B cell (primary cell): Measurements from ENCODE around the gene MGAT1. TPM values are rescaled to one million over a fixed set of nuclear protein-coding genes. Genes with fewer than 3 reads are reported as not detected.
A peak's percentile ranks its signal among the peaks of the same experiment; 100 is the strongest.

Experiments used
- ATAC-seq: fragments of 200-7000 bp; cut with Tn5 transposase; one replicate; pipeline ENCODE4 v1.10.0; 2021; ENCODE audit warnings: low read depth, mild to moderate bottlenecking, moderate number of reproducible peaks, moderate library complexity
- CTCF ChIA-PET: fragments of 350-600 bp; sonication (Branson Sonifier 250); formaldehyde crosslinking; loops from one replicate; lab custom pipeline; 2021; ENCODE audit warnings: antibody characterized with exemption, inconsistent platforms; lab: Charles Lee
- POLR2A ChIA-PET: fragments of 350-600 bp; sonication (Branson Sonifier 250); formaldehyde crosslinking; loops from one replicate; lab custom pipeline; 2021; ENCODE audit warnings: antibody characterized with exemption; lab: Charles Lee
- DNase-seq: peaks from one replicate; pipeline ENCODE4 v3.0.0; 2013
- H2AFZ ChIP-seq: 2 replicates; pipeline ENCODE4 v1.6.1; 2012; ENCODE audit warnings: mild to moderate bottlenecking, low read depth, low read length; ENCODE audit not compliant: insufficient read depth, poor library complexity, severe bottlenecking
- H3K27ac ChIP-seq, 2 donors: 1 replicate in 1 of 2; 2 replicates in 1 of 2; pipeline ENCODE4 v1.5.1; 2012 to 2013; ENCODE audit warnings: low read length in 2 of 2, mild to moderate bottlenecking in 2 of 2, moderate library complexity in 1 of 2
- H3K27me3 ChIP-seq, 4 experiments: fragments of 200-600 bp in 1 of 4; sonication (generic) in 1 of 4; replicated peaks in 1 of 4; 1 replicate in 2 of 4; 2 replicates in 2 of 4; pipeline versions ENCODE4 v1.6.1 to v1.7.0; 2013 to 2016; ENCODE audit warnings: low read length in 3 of 4, mild to moderate bottlenecking in 2 of 4, mixed read lengths in 1 of 4, moderate library complexity in 1 of 4; ENCODE audit not compliant: insufficient read depth in 4 of 4, control insufficient read depth in 3 of 4; ENCODE audit errors: control extremely low read depth in 1 of 4
- H3K36me3 ChIP-seq, 2 experiments: replicated peaks in 1 of 2; 1 replicate in 1 of 2; 2 replicates in 1 of 2; pipeline versions ENCODE4 v1.6.1 to v1.7.1; 2013; ENCODE audit warnings: low read length in 1 of 2; ENCODE audit not compliant: insufficient read depth in 2 of 2, control insufficient read depth in 1 of 2; ENCODE audit errors: control extremely low read depth in 1 of 2, extremely low read depth in 1 of 2
- H3K4me1 ChIP-seq, 2 donors: fragments of 200-600 bp in 1 of 2; sonication (generic) in 1 of 2; 1 replicate in 1 of 2; 2 replicates in 1 of 2; pipeline versions ENCODE4 v1.5.1 to v1.6.1; 2013 to 2017; ENCODE audit warnings: low read length in 2 of 2; ENCODE audit not compliant: control insufficient read depth in 2 of 2, insufficient read depth in 2 of 2
- H3K4me2 ChIP-seq: replicated peaks from 2 replicates; pipeline ENCODE3; 2012; ENCODE audit warnings: mild to moderate bottlenecking, low read depth, low read length; ENCODE audit not compliant: poor library complexity, severe bottlenecking
- H3K4me3 ChIP-seq, 5 experiments: fragments of 200-600 bp in 1 of 5; sonication (generic) in 1 of 5; 1 replicate in 3 of 5; 2 replicates in 2 of 5; pipeline versions ENCODE4 v1.5.1 to v1.7.0; 2011 to 2016; ENCODE audit warnings: low read length in 4 of 5, mild to moderate bottlenecking in 4 of 5, low read depth in 2 of 5, control low read depth in 1 of 5, moderate library complexity in 1 of 5; ENCODE audit not compliant: insufficient read depth in 1 of 5; ENCODE audit errors: control extremely low read depth in 1 of 5, extremely low read depth in 1 of 5
- H3K79me2 ChIP-seq: fragments of 200-600 bp; sonication (generic); one replicate; pipeline ENCODE4 v1.6.0; 2016; ENCODE audit warnings: low read length; ENCODE audit not compliant: control insufficient read depth, insufficient read depth
- H3K9ac ChIP-seq: fragments of 200-600 bp; sonication (generic); 2 replicates; pipeline ENCODE4 v1.6.1; 2017; ENCODE audit warnings: mild to moderate bottlenecking, low read length, moderate library complexity
- H3K9me3 ChIP-seq, 3 donors: one replicate each; pipeline versions ENCODE4 v1.6.1 to v1.7.1; 2013; ENCODE audit warnings: low read length in 2 of 3; ENCODE audit not compliant: control insufficient read depth in 2 of 3, insufficient read depth in 1 of 3; ENCODE audit errors: control extremely low read depth in 1 of 3
- H4K20me1 ChIP-seq: 2 replicates; pipeline ENCODE4 v1.6.0; 2012; ENCODE audit warnings: mild to moderate bottlenecking, low read length; ENCODE audit not compliant: insufficient read depth, control insufficient read depth, poor library complexity, severe bottlenecking
- H3K27ac Mint-ChIP-seq: one replicate; pipeline ENCODE4 v1.8.0; 2021; ENCODE audit warnings: mixed read lengths
- H3K27me3 Mint-ChIP-seq: one replicate; pipeline ENCODE4 v1.8.0; 2021; ENCODE audit warnings: mixed read lengths
- H3K4me1 Mint-ChIP-seq: one replicate; pipeline ENCODE4 v1.8.0; 2021; ENCODE audit warnings: mixed read lengths
- H3K4me3 Mint-ChIP-seq: one replicate; pipeline ENCODE4 v1.8.0; 2021; ENCODE audit warnings: mixed read lengths
- H3K9me3 Mint-ChIP-seq: one replicate; pipeline ENCODE4 v1.8.0; 2022; ENCODE audit warnings: mixed read lengths; ENCODE audit not compliant: insufficient read depth
- CTCF ChIP-seq: fragments of 200-600 bp; IDR thresholded peaks from one replicate; pipeline ENCODE4 v1.8.0; 2022; ENCODE audit warnings: antibody characterized with exemption, mild to moderate bottlenecking
- EZH2 ChIP-seq: IDR thresholded peaks from 2 replicates; pipeline ENCODE4 v1.6.1; 2012; ENCODE audit warnings: borderline replicate concordance, low read depth, mild to moderate bottlenecking, moderate library complexity, low read length; ENCODE audit not compliant: insufficient read depth, poor library complexity, severe bottlenecking
- WGBS: methylation state at CpG from one replicate; pipeline ENCODE4 v1.1.5; 2013; ENCODE audit warnings: missing lambda C conversion rate; ENCODE audit not compliant: insufficient coverage; 5-methylcytosine and 5-hydroxymethylcytosine counted together
- intact Hi-C: fragments of 100-400 bp; cut with micrococcal nuclease; formaldehyde crosslinking; loops from one replicate; pipeline ENCODE4 v1.10.0; 2022
- polyA plus RNA-seq: library from polyadenylated mRNA; depleted of rRNA; stranded (reverse); fragments of >200 nt; gene quantifications from 2 replicates; pipeline ENCODE4 v1.2.3, GENCODE V29; 2012
- total RNA-seq, 2 donors: library from RNA; stranded (reverse); fragments of 120-200 nt in 1 of 2; gene quantifications; 1 replicate in 1 of 2; 2 replicates in 1 of 2; pipeline versions ENCODE4 v1.2.3 to v1.2.4, GENCODE V29; 2013 to 2022

The MGAT1 gene
- total and polyA plus RNA-seq, 2 donors (not counting 1 experiment from before 2014, with no cell fraction given): 81.2 to 140 TPM

DNA sequence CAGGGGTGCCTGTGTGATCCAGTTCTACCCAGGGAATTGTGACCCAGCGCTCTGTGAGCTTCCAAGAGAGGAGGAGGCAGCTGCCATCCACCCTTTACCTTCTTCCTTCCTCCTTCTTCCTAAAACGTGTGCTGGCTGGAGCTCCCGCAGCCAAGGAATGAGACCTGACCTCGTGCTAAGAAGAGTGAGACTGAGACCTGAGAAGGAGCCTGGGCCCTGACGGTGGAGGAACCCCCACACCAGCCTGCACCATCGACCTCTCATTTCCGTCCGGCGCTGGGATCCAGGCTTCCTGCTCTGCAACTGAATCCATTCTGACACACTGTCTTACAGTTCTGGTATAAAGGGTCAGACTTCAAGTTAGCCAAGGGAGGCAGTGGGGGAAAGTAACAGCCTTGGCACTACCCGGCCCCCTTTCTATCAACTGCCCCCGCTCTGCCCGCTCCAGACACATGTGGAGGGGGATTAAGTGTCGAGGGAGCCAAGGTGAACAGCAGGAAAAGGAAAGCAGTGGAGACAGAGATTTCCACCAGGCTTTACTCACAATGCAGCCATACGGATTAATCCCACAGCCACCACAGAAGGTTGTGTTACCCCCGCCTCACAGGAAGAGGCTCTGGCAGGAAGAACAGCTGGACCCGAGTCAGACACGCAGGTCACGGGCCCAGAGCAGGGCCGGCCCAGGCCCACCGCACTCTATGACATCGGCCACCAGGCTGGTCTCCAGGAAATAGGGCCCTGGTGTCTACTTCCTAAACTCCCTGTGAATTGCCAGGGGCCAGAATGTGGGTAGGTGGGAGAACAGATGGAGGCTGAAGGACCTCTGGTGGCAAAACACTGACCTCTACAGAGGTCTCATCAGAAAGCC is 15.8 kb downstream of the MGAT1 start:
- no peak overlapping the region for H3K4me3 Mint-ChIP-seq
- POLR2A ChIA-PET: interaction anchor here (1.0 kb wide), 1 partner anchor 24 kb away, joined by 3 read pairs; no protein-coding TSS in a partner anchor
- Histone ChIP-seq H3K4me2 (no peak overlapping the region), H3K27me3 (no peaks in the 10 kb centered on the region), H3K9me3 (no peaks in the 10 kb centered on the region), H4K20me1 (peaks cover 81% of the 10 kb centered on the region), H2AFZ (no peak overlapping the region), H3K79me2 (peaks cover 26% of the 10 kb centered on the region), H3K9ac (no peak overlapping the region), H3K4me1 (no peaks in the 10 kb centered on the region), H3K4me3 (no peak overlapping the region), H3K27ac (peak overlapping the region in 1 of 2 donors; percentile 19), H3K36me3 (peaks cover 5 to 29% of the 10 kb centered on the region in 2 experiments)
- peak overlapping the region; percentile 76 for H3K27ac Mint-ChIP-seq
- DNase-seq (no peak), ATAC-seq (no peak)
- CTCF ChIA-PET: interaction anchor here (0.8 to 3.3 kb wide), 8 partner anchors 8 to 381 kb away, joined by 3 to 22 read pairs (median 4); partner anchors contain the start of gene ZFP62
- no peaks in the 10 kb centered on the region for H3K9me3 Mint-ChIP-seq
- intact Hi-C loops: loop anchor here (10.0 kb wide), 1 partner anchor 268 kb away; no protein-coding TSS in a partner anchor
- 26% methylated on average over 13 of the region's 21 CpGs for WGBS
- no peaks in the 10 kb centered on the region for H3K27me3 Mint-ChIP-seq
- peaks cover 18% of the 10 kb centered on the region for H3K4me1 Mint-ChIP-seq
- TF ChIP-seq CTCF: no peak
- TF ChIP-seq EZH2: no peak

GRCh38 chr5:180785794-180786221 is 16.8 kb downstream of the MGAT1 start:
- intact Hi-C loops: loop anchor here (2.0 to 10.0 kb wide), 4 partner anchors 17 to 269 kb away; partner anchors contain the start of gene MGAT1
- Mint-ChIP-seq H3K27me3 (no peaks in the 10 kb centered on the region), H3K27ac (peak overlapping the region; percentile 76), H3K4me3 (no peak overlapping the region), H3K9me3 (no peaks in the 10 kb centered on the region), H3K4me1 (peaks cover 16% of the 10 kb centered on the region)
- H3K27ac ChIP-seq: no peak overlapping the region
- H4K20me1 ChIP-seq: peaks cover 71% of the 10 kb centered on the region
- H2AFZ ChIP-seq: no peak overlapping the region
- peaks cover 3 to 20% of the 10 kb centered on the region in 2 experiments for H3K36me3 ChIP-seq
- H3K27me3 ChIP-seq: no peaks in the 10 kb centered on the region
- no peaks in the 10 kb centered on the region for H3K4me1 ChIP-seq
- H3K9me3 ChIP-seq: no peaks in the 10 kb centered on the region
- TF ChIP-seq EZH2 (no peak), CTCF (no peak)
- H3K79me2 ChIP-seq: peaks cover 17% of the 10 kb centered on the region
- no peak overlapping the region for H3K4me3 ChIP-seq
- ATAC-seq: no peak
- H3K9ac ChIP-seq: no peak overlapping the region
- WGBS: 38% methylated on average over 4 of the region's 5 CpGs
- CTCF ChIA-PET: interaction anchor here (0.9 to 3.3 kb wide), 7 partner anchors 9 to 382 kb away, joined by 3 to 22 read pairs (median 3); no protein-coding TSS in a partner anchor
- no peak for DNase-seq
- POLR2A ChIA-PET: no interaction called here
- no peak overlapping the region for H3K4me2 ChIP-seq
